ENCODE data around the gene TYRP1.
"Not testable (repeated sequence)": the region's sequence is repeated elsewhere in the genome, so short reads cannot be mapped to it uniquely, and the experiment has no call there.

The TYRP1 gene, protein sequence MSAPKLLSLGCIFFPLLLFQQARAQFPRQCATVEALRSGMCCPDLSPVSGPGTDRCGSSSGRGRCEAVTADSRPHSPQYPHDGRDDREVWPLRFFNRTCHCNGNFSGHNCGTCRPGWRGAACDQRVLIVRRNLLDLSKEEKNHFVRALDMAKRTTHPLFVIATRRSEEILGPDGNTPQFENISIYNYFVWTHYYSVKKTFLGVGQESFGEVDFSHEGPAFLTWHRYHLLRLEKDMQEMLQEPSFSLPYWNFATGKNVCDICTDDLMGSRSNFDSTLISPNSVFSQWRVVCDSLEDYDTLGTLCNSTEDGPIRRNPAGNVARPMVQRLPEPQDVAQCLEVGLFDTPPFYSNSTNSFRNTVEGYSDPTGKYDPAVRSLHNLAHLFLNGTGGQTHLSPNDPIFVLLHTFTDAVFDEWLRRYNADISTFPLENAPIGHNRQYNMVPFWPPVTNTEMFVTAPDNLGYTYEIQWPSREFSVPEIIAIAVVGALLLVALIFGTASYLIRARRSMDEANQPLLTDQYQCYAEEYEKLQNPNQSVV

DNA sequence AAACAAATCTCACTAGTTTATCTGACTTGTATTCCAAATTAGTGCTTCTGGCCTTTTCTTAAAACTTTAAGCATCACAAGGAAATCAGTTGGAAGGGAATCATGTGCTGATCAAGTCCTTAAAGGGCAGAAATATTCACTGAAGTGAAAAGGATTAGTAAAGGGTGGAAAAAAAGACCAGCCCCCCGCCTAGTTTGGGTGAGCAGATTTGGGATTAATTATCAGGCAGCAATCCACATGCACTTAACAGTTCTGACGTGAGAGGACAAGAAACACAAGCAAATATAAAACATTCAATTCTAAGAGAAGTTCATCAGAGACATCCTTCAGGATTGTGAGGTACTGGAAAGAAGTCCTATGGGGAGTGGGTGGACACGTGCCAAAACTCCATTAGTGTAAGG lies at the start of gene TYRP1:
Gene TYRP1, plus strand, starts transcription at position 245 of the 400 bp plus-strand sequence. CDS start 612 bp downstream, outside the sequence.
- no peak for DNase-seq (ENCODE audit: low spot score)

DNA sequence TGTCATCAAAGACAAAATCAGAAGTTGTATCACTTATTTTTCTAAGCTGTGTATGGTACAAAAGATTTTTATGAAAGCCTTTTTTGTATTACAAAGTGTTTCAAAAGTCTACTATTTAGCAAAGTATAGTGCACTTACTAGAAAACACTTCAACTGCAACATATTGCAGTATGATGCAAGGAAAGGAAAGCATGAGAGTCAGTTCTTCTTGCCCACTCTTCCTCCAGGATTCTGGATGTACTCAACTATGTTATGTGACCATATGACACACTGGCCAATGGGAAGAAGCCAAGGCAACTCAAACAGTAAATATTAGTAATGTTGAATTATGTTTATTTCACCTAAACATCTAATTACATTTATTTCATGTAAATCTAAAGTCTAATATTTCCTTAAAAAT lies 49.5 kb upstream of the TYRP1 start:
- no peak for DNase-seq (ENCODE audit: low spot score)

DNA sequence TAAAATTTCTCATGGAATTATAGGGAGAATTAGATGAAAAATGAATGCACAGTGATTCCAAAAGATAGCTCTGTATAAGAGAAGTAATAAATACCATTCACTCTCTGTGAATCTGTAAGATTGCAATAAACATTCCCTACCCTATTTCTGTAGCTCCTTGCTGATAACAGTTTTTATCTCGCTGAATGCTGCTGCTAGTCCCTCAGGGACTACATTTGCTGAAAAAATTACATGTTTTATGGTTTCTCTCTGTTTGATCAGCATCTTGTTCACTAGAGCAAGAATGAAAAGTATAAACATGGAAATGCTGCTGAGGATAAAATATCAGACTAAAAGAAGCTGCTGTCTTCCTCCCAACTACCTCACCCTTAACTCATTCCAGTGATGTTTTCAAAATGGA lies 44.3 kb upstream of the TYRP1 start:
- no peak for DNase-seq (ENCODE audit: low spot score)

DNA sequence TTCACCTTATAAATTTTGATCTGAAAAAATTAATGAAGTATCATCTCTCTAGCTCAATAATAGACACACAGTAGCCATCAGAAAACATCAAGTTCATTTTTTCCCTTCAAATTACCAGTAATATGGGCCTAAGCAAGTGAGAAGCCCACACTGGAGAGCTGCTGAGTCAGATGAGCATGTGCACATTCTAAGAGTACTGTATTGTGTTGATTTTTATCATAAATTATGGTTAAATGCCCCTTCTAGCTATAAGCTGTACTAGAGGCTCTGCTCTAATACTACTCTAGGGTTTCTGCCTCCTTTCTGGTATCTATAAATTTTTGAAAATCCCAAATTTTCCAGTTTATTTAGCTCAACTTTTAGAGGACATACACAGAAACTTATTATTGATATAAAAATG lies 42.1 kb upstream of the TYRP1 start:
- DNase-seq (ENCODE audit: low spot score), result no peak

DNA sequence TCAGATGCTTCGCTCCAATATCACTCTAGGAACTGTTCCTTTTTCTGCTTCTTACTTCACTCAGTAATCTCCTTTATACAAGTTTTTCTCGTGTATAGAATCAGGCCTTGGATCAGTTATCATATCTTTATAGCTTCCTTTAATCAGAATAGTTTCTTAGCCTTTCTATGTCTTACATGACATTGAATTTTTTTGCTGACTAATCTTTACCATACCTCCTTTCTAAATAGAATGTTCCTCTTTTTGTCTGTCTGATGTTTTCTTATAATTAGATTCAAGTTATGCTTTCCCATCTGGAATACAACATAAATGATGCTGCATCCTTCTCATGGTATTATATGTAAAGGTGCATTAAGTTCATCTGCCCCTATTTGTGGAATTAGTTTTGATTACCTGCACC lies 40.2 kb upstream of the TYRP1 start:
- DNase-seq (ENCODE audit: low spot score), result no peak

DNA sequence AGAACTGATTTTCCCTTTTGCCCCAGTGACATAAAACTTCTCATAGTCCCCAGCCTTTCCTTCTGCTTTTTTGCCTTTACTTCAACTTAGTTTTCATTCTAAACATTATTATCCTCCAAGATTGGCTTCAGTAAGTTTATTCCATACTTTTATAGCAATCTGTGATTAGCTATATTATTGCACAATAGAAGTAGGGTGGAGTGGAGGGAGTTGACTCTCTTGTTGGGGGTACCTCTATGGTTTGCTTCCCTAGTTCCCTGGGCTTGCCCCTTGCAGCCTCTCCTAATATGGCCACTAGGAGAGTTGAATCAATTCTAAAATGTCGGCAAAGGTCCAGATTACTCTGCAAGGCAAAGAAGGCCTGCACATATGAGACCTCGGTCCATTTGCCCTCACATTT lies 36.4 kb upstream of the TYRP1 start:
- no peak for DNase-seq (ENCODE audit: low spot score)

DNA sequence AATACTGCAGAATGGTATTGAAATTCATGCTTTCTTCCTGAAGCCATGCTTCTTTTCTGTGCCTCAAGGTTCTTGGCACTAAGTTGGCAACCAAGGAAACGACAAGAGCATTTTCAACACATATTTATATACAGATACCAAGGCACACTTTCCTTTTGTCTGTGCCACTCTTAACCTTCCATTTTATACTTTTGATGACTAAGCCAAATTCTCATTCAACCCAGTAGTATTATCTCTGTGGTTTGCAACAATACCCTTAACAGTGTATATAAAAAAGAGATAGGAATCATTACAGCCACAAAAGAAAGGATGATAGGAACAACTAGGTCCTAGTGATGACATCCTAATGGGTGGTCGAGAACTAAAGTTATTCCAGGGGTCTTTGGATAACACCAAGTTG lies 36.0 kb upstream of the TYRP1 start:
- DNase-seq (ENCODE audit: low spot score), result no peak

DNA sequence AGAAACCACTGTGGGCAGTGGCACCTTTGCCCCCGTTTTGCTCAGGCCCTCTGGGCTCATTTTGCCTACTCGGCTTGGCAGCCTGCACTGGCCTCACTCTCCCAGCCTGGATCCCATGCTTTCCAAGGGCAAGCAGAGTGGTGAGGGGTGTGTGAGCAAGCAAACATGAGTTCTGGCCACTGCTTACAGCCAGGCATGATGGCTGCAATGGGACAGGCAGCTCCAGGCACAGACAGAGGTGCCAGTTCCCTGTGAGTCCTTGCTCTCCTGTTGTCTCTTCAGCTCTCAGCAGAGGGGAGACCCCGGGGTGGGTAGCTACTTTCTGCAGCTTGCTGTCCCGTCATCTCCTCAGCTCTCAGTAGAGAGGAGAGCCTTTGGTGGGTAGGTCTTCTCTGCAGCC lies 35.2 kb upstream of the TYRP1 start:
- no peak for DNase-seq (ENCODE audit: low spot score)

DNA sequence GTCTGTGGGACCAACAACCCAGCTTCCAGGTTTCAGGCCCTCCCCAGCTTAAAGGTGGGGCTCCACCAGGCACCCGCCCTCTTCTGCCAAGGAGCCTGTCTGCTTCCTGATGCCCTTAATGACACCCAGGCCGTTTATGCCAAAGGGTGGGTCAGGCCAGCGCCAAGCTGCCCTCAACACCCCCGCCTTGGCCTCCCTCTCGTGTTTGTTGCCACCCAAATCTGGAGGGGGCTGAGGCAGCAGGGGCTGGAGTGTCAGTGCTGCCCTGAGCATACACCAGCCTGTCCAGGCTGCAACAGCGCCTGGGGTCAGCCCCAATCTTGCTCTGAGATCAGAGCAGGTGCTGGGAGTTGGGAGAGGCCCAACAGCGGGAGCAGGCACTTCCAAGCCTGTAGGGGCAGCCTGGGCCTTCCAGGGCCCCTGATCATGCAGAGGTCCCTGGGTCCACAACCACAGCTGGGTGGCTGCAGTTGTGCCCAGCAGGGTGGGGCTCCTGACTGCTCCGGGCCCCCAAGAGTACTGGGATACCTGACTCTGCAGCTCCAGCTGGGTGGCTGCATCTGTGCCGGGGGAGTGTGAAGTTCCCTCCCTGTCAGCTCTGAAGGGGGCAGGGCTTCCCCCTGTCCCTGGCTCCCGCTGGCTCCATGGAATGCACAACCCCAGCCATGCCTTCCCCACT lies 34.5 kb upstream of the TYRP1 start:
- DNase-seq (ENCODE audit: low spot score), result no peak

DNA sequence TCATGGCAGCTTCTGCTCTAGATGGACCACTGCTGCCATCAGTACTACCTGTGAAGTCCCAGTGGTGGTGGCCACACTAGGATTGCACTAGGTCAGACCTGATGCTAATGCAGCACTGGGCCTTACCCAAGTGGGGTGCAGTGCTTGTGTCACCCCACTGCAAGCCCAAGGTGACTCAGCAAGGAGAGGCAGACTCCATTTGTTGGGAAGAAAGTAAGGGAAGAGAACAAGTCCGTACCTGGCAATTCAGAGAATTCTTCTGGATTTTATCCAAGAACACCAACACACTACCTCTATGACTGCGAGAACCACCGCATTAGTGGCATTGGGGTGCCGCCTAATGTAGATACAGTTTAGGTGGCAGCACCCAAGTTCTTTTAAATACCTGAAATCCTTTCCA lies 34.0 kb upstream of the TYRP1 start:
- DNase-seq (ENCODE audit: low spot score), result no peak

DNA sequence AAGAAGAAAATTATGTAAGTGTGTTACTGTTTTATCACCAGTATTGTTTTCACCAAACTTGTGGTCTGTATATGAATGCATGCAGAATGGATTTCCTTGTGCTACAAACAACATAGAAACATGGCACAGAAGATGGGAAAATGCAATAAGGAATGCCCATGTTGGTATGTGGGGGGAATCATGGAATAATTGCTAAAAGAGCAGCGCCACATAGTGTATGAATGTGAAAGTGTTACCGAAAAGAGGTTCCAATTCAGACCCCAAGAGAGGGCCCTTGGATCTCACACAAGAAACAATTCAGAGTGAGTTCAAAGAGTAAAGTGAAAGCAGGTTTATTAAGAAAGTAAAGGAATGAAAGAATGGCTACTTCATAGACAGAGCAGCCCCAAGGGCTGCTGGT lies 26.4 kb upstream of the TYRP1 start:
- no peak for DNase-seq (ENCODE audit: low spot score)

DNA sequence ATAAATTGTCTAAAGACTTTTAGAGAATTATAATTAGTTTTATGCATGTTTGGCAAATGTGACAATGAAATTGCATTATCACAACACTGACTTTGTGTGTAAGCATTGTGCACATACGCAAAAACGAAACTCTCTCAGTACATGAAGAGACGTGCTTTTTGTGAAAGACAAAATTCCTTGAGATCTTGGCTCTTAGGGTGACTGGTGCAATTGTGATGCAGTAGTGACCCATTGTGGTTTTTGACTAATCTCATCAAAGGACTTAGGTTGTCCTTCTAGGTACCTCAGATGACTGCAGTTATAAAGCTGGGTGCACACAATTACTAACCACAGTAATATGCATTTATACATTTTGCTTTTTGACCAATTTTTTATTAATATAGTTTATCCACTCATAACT lies 25.3 kb upstream of the TYRP1 start:
- DNase-seq (ENCODE audit: low spot score), result no peak

DNA sequence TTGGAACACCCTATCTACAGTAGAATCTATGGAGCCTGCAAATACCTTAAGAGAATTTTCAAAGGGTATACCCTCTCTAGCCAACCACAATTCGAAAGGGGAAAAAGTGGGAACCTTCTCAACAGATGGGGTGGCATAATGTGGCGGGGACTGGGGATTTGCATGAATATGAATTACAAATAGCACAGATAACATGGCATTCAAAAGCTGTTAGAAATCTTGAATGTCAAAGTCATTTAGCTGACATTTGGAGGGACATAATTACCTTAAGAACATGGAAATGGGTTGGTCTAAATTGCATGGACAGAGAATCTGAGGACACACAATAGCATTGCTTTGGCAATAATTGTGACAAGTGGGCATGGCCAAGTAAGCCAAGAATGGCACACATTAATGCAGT lies 23.2 kb upstream of the TYRP1 start:
- no peak for DNase-seq (ENCODE audit: low spot score)

DNA sequence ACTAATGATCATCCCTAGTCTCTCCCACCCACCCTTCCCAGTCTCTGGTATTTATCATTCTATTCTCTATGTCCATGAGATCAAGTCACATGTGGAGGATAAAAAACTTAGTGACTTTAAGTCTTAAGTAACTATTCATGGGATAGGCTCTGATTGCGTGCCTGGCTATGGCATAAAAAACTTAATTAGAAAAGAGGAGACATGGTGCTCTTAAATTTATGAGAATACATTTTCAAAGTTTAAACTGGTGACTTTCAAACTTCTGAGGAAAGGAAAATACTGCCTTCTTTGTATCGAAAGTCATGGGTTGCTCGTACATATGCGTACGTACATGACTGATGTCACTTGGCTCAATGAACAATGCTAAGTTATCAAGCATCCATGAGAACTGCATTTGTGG lies 18.2 kb upstream of the TYRP1 start:
- no peak for DNase-seq (ENCODE audit: low spot score)

DNA sequence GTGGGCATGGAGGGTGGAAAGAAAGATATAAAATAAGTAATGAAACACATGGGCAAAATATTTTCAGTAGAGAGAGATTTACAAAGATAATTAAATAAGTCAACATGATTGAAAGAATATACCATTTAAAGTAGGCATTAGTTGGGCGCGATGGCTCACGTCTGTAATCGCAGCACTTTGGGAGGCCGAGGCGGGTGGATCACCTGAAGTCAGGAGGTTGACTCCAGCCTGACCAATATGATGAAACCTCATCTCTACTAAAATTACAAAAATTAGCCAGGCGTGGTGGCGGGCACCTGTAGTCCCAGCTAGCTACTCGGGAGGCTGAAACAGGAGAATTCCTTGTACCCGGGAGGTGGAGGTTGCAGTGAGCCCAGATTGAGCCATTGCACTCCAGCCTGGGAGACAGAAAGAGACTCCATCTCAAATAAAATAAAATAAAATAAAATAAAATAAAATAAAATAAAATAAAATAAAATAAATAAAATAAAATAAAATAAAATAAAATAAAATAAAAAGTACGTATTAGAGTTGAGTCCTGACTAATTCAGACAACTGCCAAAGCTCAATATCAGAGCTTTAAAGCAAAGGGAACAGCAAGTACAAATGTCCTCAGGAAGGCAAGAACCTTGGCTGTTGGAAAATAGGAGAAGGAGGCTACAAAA lies 15.6 kb upstream of the TYRP1 start:
- not testable (repeated sequence) for DNase-seq (ENCODE audit: low spot score)

DNA sequence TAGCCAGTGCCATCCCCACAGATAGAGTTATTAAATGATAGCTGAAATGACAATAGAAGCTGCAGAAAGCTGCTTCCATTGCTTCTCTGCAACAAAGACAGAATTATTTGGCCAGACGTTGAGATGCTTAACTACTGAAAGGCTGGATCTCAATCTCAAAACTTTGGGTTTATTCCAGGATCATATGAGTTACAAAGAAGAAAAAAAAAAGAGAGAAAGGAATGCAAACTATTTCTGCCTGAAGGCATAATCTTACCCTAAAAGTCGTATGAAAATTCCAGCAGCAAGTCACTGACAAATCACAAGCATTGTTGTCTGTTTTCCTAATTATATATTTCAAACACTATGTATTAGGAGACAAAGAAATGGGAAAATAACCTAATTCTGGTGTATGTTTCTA lies 12.8 kb upstream of the TYRP1 start:
- DNase-seq (ENCODE audit: low spot score), result no peak

DNA sequence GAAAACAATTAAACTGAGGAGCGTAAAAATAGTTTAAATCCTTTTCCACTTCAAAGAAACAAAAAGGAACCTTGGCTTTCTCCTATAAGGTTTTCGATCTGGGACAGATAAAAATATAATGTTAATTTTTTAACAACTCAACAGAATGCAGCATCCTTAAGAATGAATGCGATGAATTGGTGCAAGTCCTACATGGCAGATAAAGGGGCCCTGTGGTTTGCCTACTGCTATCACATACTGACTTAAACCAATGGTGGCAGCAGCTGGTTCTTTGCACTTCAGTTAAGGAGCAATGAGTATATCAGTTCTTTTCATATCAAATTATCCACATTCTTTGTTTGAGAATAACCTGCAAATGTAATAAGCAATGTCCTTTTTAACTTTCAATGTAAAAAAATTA lies 12.4 kb upstream of the TYRP1 start:
- no peak for DNase-seq (ENCODE audit: low spot score)

DNA sequence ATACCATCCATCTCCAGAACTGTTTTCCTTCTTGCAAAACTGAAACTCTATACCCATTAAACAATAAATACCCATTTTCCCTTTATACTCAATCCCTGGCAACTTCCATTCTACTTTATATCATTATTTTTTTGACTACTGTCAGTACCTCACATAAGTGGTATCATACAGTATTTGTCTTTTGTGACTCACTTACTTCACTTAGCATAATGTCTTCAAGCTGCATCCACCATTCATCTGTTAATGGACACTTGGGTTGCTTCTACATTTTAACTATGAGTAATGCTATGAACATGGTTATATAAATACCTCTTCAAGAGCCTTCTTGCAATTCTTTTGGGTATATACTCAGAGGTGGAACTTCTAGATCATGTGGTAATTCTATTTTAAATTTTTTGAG lies 11.6 kb upstream of the TYRP1 start:
- DNase-seq (ENCODE audit: low spot score), result no peak

DNA sequence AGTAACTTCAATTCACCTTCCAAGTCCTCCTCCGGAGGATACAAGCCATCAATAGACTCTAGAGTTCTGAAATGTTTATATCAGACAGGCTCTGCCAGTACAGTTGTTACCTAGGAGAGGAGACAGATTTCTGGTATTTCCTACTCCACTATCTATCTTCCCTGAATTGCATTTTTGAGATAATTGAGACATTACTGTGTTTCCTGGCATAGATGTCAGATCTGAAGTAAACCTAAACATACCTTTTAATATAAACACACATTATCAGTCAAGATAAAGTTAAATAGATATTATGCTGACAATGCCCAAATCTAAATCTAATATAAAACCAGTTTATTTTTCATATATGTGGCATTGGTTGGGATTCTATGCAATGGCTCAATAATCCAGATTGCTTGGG lies 8.2 kb upstream of the TYRP1 start:
- DNase-seq (ENCODE audit: low spot score), result no peak

DNA sequence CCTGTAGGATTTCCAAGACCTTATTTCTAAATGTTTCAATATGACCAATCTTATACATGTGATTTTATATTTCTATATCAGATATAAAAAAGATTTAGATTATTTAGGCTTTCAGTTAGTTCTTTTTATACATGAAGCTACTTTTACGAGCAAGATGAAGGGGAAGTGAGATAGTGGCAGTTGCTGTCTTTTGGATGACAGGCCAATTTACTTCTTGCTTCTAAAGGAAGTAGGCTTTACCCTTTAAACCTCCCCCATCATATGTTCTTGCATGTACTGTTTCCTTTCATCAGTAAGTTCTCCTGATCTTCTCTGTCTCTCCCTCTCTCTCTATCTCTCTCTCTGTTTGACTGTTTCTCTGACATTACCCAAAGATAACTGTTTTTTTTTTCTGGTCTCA lies 4.0 kb upstream of the TYRP1 start:
- no peak for DNase-seq (ENCODE audit: low spot score)

DNA sequence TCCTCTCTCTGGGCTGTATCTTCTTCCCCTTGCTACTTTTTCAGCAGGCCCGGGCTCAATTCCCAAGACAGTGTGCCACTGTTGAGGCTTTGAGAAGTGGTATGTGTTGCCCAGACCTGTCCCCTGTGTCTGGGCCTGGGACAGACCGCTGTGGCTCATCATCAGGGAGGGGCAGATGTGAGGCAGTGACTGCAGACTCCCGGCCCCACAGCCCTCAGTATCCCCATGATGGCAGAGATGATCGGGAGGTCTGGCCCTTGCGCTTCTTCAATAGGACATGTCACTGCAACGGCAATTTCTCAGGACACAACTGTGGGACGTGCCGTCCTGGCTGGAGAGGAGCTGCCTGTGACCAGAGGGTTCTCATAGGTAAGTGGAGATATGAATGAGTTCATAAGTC lies 828 bp downstream of the TYRP1 start:
- DNase-seq (ENCODE audit: low spot score), result no peak

DNA sequence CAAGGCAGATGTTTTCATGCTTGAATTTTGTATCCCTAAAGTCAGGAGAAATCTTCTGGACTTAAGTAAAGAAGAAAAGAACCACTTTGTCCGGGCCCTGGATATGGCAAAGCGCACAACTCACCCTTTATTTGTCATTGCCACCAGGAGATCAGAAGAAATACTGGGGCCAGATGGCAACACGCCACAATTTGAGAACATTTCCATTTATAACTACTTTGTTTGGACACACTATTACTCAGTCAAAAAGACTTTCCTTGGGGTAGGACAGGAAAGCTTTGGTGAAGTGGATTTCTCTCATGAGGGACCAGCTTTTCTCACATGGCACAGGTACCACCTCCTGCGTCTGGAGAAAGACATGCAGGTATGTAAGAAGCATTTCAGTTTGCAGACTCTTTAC lies 2.3 kb downstream of the TYRP1 start:
- DNase-seq (ENCODE audit: low spot score), result no peak

Data from HuH-7 (cell line).